K562 (cell line): ENCODE results near the gene TULP1. TPM values are rescaled to one million over a fixed set of nuclear protein-coding genes. Genes with fewer than 3 reads are reported as not detected.

Experiments used
- ATAC-seq: fragments of 200-7000 bp; cut with Tn5 transposase; 3 replicates; pipeline ENCODE4 v1.9.1; 2020; ENCODE audit warnings: moderate library complexity
- BruUV-seq: library from RNA; stranded (reverse); fragments of 400-500 nt; replicated peaks from 2 replicates; lab custom pipeline; 2021; lab: Mats Ljungman, UMichigan
- CTCF ChIA-PET: fragments of 300-600 bp; formaldehyde crosslinking; extraction: SDS; loops from one replicate; lab custom pipeline; 2021; ENCODE audit warnings: low intra/inter-chr PET ratio; lab: Yijun Ruan, JAX
- POLR2A ChIA-PET: fragments of 300-600, 350-650 bp; sonication (Branson Sonifier 250); formaldehyde crosslinking; extraction: SDS; loops from one replicate; lab custom pipeline; 2021; ENCODE audit warnings: antibody characterized with exemption, inconsistent platforms; lab: Yijun Ruan, JAX
- DNase-seq, 4 experiments: peaks; one replicate each; pipeline versions ENCODE4 v3.0.0 to v3.0.0-alpha.2; 2011 to 2018; ENCODE audit warnings: low spot score in 3 of 4, mixed read lengths in 3 of 4; ENCODE audit errors: extremely low read depth in 1 of 4
- FAIRE-seq: peaks from 2 replicates; lab custom pipeline; 2011; peaks lifted over from hg19 to GRCh38; lab: Jason Lieb, UNC
- H2AFZ ChIP-seq: 2 replicates; pipeline ENCODE4 v1.6.0; 2011; ENCODE audit warnings: low read depth, low read length, control low read depth, inconsistent platforms
- H3K27ac ChIP-seq: fragments of 200-600 bp; 3 replicates; pipeline ENCODE4 v1.8.0; 2011; ENCODE audit warnings: low read depth, mild to moderate bottlenecking, control low read depth, inconsistent platforms, low read length, moderate library complexity, mixed read lengths; ENCODE audit errors: extremely low read depth
- H3K27me3 ChIP-seq, 2 experiments: fragments of 300-600 bp in 1 of 2; 2 replicates in 1 of 2; 3 replicates in 1 of 2; pipeline versions ENCODE4 v1.6.0 to v1.8.0; 2011; ENCODE audit warnings: inconsistent platforms in 2 of 2, low read length in 2 of 2, mild to moderate bottlenecking in 1 of 2, mixed read lengths in 1 of 2, moderate library complexity in 1 of 2; ENCODE audit not compliant: control insufficient read depth in 2 of 2, insufficient read depth in 2 of 2
- H3K36me3 ChIP-seq: fragments of 300-600 bp; 3 replicates; pipeline ENCODE4 v1.8.0; 2011; ENCODE audit warnings: mild to moderate bottlenecking, low read length, inconsistent platforms; ENCODE audit not compliant: control insufficient read depth, insufficient read depth
- H3K4me1 ChIP-seq, 2 experiments: fragments of 200-600 bp in 1 of 2; replicated peaks in 1 of 2; 2 replicates in 1 of 2; 3 replicates in 1 of 2; pipeline versions ENCODE4 v1.5.1 to v1.8.0; 2011; ENCODE audit warnings: inconsistent platforms in 2 of 2, low read length in 2 of 2, mild to moderate bottlenecking in 1 of 2, mixed read lengths in 1 of 2, moderate library complexity in 1 of 2; ENCODE audit not compliant: control insufficient read depth in 2 of 2, insufficient read depth in 2 of 2
- H3K4me2 ChIP-seq: 2 replicates; pipeline ENCODE4 v1.6.1; 2011; ENCODE audit warnings: low read length, control low read depth, inconsistent platforms, mixed read lengths; ENCODE audit not compliant: insufficient read depth
- H3K4me3 ChIP-seq: fragments of 200-600 bp; sonication (generic), shearing (Covaris generic); 2 replicates; pipeline ENCODE4 v1.5.1; 2016; ENCODE audit warnings: control low read depth, inconsistent platforms
- H3K79me2 ChIP-seq: fragments of 200-600 bp; 3 replicates; pipeline ENCODE4 v1.8.0; 2011; ENCODE audit warnings: low read length, inconsistent platforms; ENCODE audit not compliant: control insufficient read depth, insufficient read depth
- H3K9ac ChIP-seq, 2 experiments: 2 replicates each; pipeline versions ENCODE4 v1.6.0 to v1.6.1; 2011; ENCODE audit warnings: low read depth in 2 of 2, low read length in 2 of 2, control low read depth in 1 of 2, inconsistent platforms in 1 of 2, mild to moderate bottlenecking in 1 of 2, mixed read lengths in 1 of 2; ENCODE audit not compliant: insufficient read depth in 1 of 2
- H3K9me1 ChIP-seq: one replicate; pipeline ENCODE4 v1.6.0; 2011; ENCODE audit warnings: inconsistent platforms, mild to moderate bottlenecking, low read length, moderate library complexity; ENCODE audit not compliant: control insufficient read depth, insufficient read depth
- H3K9me3 ChIP-seq: replicated peaks from 2 replicates; pipeline ENCODE4 v1.5.1; 2011; ENCODE audit warnings: low read depth, low read length, inconsistent platforms; ENCODE audit not compliant: control insufficient read depth, insufficient read depth
- H4K20me1 ChIP-seq: replicated peaks from 2 replicates; pipeline ENCODE4 v1.6.1; 2011; ENCODE audit warnings: low read length, inconsistent platforms, mixed read lengths; ENCODE audit not compliant: control insufficient read depth, insufficient read depth
- CHD4 ChIP-seq: fragments of 200-600 bp; sonication (generic); IDR thresholded peaks from 3 replicates; pipeline ENCODE4 v1.6.1; 2012; ENCODE audit warnings: low read depth, mild to moderate bottlenecking, mixed read lengths, low read length, inconsistent platforms; ENCODE audit not compliant: insufficient read depth, insufficient replicate concordance, poor library complexity, severe bottlenecking
- ESRRA ChIP-seq: fragments of 450-650 bp; IDR thresholded peaks from 2 replicates; pipeline ENCODE4 v1.6.1; 2014; ENCODE audit warnings: low read depth, mild to moderate bottlenecking, moderate library complexity, borderline replicate concordance
- MTA3 ChIP-seq: fragments of 450-650 bp; formaldehyde crosslinking; IDR thresholded peaks from 2 replicates; pipeline ENCODE4 v1.6.1; 2017; ENCODE audit warnings: mild to moderate bottlenecking, borderline replicate concordance
- RBM22 ChIP-seq: fragments of 200-400 bp; formaldehyde crosslinking; IDR thresholded peaks from 2 replicates; pipeline ENCODE4 v1.6.1; 2018; ENCODE audit warnings: low read length, low read depth; ENCODE audit not compliant: poor library complexity, severe bottlenecking
- RFX7 ChIP-seq: fragments of 250-450 bp; sonication (Bioruptor Pico); IDR thresholded peaks from 2 replicates; pipeline ENCODE4 v1.5.1; 2021; ENCODE audit warnings: mild to moderate bottlenecking
- SRF ChIP-seq, 2 experiments: fragments of 250-450, 450-650 bp in 1 of 2; sonication (Bioruptor Pico) in 1 of 2; sonication (generic) in 1 of 2; formaldehyde crosslinking; IDR thresholded peaks; 2 replicates each; pipeline versions ENCODE4 v1.5.0 to v1.5.1; 2020 to 2022; ENCODE audit warnings: mild to moderate bottlenecking in 1 of 2, missing genetic modification reagents in 1 of 2
- TAF1 ChIP-seq: IDR thresholded peaks from 2 replicates; pipeline ENCODE4 v1.6.1; 2011; ENCODE audit warnings: mild to moderate bottlenecking, low read length, moderate library complexity; ENCODE audit not compliant: insufficient read depth, control insufficient read depth, severe bottlenecking; ENCODE audit errors: extremely low read depth
- WGBS: fragments of 100-300 bp; shearing (Covaris generic); methylation state at CpG from one replicate; pipeline ENCODE4 v1.1.6; 2016; ENCODE audit warnings: low coverage, mixed read lengths; ENCODE audit not compliant: insufficient coverage; ENCODE audit errors: missing lambda C conversion rate; 5-methylcytosine and 5-hydroxymethylcytosine counted together
- in situ Hi-C: fragments of 300-500 bp; cut with MboI; formaldehyde crosslinking; loops from 4 replicates; pipeline ENCODE4 v1.15.0; 2018; ENCODE audit warnings: inconsistent platforms, mixed read lengths
- intact Hi-C: fragments of 100-400 bp; cut with micrococcal nuclease; formaldehyde crosslinking; loops from 2 replicates; pipeline ENCODE4 v1.14.2; 2022
- polyA plus RNA-seq, 8 experiments: library from polyadenylated mRNA; depleted of rRNA in 4 of 8; stranded (reverse) in 5 of 8; unstranded in 3 of 8; fragments of >200 nt; fragmentation: Nextera tagmentation in 2 of 8; fragmentation: Illumina TruSeq in 1 of 8; extraction: Ambion mirVana in 2 of 8; extraction: Trizol in 1 of 8; gene quantifications; 2 replicates each; pipeline versions ENCODE4 v1.2.1 to v1.2.3, GENCODE V29; 2011 to 2014; ENCODE audit warnings: inconsistent platforms in 1 of 8, missing spikeins in 1 of 8
- total RNA-seq, 7 experiments: library from RNA; depleted of rRNA in 6 of 7; stranded (reverse); fragments of >200 nt in 6 of 7; fragmentation: Illumina TruSeq in 2 of 7; extraction: Trizol in 2 of 7; gene quantifications; 2 replicates each; pipeline versions ENCODE4 v1.2.1 to v1.2.3, GENCODE V29; 2011 to 2021; ENCODE audit warnings: low replicate concordance in 1 of 7
- TF ChIP-seq, protein P1 (sequence below): fragments of 250-450 bp; sonication (Bioruptor Pico); IDR thresholded peaks from 2 replicates; pipeline ENCODE4 v1.5.1; 2021; ENCODE audit warnings: mild to moderate bottlenecking
- TF ChIP-seq, protein P2 (sequence below): fragments of 200-800 bp; sonication (Bioruptor generic); IDR thresholded peaks from 2 replicates; pipeline ENCODE4 v1.6.1; 2017; ENCODE audit warnings: missing genetic modification characterization, missing compliant biosample characterization
- TF ChIP-seq, protein P3 (sequence below): fragments of 250-450 bp; sonication (Bioruptor Pico); IDR thresholded peaks from 2 replicates; pipeline ENCODE4 v1.4.0; 2020; ENCODE audit warnings: mild to moderate bottlenecking, moderate library complexity
- TF ChIP-seq, protein P4 (sequence below): sonication (generic); formaldehyde crosslinking; IDR thresholded peaks from 2 replicates; pipeline ENCODE4 v1.8.0; 2022; ENCODE audit warnings: missing genetic modification reagents, mild to moderate bottlenecking, moderate library complexity, borderline replicate concordance

The TULP1 gene
- total and polyA plus RNA-seq, 9 of the 15 experiments (the other 6 are each of a cell fraction or from before 2014, with no cell fraction given) = 0.06 to 0.17 (median 0.09) TPM; not detected in 6

DNA sequence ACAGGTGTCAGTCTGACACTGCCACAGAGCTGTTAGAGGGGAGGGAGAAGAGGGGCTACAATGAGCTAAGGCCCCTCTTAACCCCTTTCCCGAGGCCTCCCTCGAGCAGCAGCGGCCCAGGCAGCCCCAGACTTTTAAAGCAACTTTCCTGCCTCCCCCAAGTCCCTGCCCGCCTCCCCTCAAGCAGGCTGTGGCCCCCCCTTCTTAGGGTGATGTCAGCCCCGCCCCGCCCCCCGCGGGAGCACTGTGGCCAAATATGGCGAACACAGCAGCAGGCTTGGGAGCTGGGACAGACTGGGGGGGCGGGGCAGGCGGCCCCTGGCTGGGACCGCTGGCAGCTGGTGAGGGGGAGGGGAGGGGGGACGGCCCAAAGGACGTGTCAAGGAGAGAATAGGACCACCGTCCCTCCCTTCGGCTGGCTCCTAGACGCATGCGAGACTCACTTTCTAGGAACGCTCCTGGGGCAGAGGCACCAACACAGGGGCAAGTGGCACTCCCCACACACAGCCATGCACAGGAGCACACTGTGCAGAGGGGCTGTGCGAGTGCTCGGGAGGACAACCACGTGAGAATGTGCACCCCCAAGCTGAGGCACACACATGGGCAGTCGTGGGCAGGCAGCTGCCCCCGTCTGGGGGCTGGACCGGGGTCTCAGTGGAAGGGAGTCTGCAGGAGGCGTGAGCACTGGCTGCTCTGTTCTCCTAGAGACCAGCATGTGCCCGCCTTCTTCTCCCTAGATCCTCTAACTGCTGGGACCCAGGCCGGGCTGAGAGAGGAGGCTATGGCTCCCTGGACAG, 22.5 kb downstream of the TULP1 start:
- ChIA-PET POLR2A (interaction anchor here (0.5 to 5.6 kb wide), 6 partner anchors 11 to 275 kb away, joined by 3 to 52 read pairs (median 4); no protein-coding TSS in a partner anchor), CTCF (no interaction called here)
- in situ Hi-C loops (no loop called here), intact Hi-C loops (no loop called here)
- no peak for FAIRE-seq
- 29% methylated on average over 21 of the region's 28 CpGs for WGBS
- peaks cover 53 to 71% of the 10 kb centered on the region in 2 experiments for H3K4me1 ChIP-seq
- H3K4me2 ChIP-seq = peak overlapping the region; percentile 62
- H3K4me3 ChIP-seq = no peak overlapping the region
- H3K9me3 ChIP-seq = no peaks in the 10 kb centered on the region
- peaks cover 3% of the 10 kb centered on the region for H3K9me1 ChIP-seq
- H3K79me2 ChIP-seq = peaks cover 19% of the 10 kb centered on the region; the same call in 2 of the 3 replicates
- peak overlapping the region; percentile 27; the same call in 1 of the 2 replicates for H2AFZ ChIP-seq
- no peaks in the 10 kb centered on the region for H3K27me3 ChIP-seq
- H3K27ac ChIP-seq = peak overlapping the region; percentile 67
- H4K20me1 ChIP-seq = peaks cover 26% of the 10 kb centered on the region; the same call in 1 of the 2 replicates
- ATAC-seq = peak; percentile 86
- DNase-seq = peak; percentile 83 to 90 (median 87)
- peak overlapping the region; percentile 36 to 84; a peak in 3 of 4 replicates for H3K9ac ChIP-seq
- no TSS peak for BruUV-seq
- H3K36me3 ChIP-seq = no peaks in the 10 kb centered on the region
- 0 out of 2 replicates have a peak, but pooled peaks have one; percentile 18 for TF ChIP-seq ESRRA
- no peak for TF ChIP-seq RFX7 (CRISPR knock-in tag)
- peak; percentile 16 for TF ChIP-seq TAF1
- TF ChIP-seq, protein P1, sequence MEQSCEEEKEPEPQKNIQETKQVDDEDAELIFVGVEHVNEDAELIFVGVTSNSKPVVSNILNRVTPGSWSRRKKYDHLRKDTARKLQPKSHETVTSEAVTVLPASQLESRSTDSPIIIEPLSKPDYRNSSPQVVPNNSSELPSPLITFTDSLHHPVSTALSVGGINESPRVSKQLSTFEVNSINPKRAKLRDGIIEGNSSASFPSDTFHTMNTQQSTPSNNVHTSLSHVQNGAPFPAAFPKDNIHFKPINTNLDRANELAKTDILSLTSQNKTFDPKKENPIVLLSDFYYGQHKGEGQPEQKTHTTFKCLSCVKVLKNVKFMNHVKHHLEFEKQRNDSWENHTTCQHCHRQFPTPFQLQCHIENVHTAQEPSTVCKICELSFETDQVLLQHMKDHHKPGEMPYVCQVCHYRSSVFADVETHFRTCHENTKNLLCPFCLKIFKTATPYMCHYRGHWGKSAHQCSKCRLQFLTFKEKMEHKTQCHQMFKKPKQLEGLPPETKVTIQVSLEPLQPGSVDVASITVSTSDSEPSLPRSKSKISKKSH (CRISPR knock-in tag) = no peak
- TF ChIP-seq, protein P2, sequence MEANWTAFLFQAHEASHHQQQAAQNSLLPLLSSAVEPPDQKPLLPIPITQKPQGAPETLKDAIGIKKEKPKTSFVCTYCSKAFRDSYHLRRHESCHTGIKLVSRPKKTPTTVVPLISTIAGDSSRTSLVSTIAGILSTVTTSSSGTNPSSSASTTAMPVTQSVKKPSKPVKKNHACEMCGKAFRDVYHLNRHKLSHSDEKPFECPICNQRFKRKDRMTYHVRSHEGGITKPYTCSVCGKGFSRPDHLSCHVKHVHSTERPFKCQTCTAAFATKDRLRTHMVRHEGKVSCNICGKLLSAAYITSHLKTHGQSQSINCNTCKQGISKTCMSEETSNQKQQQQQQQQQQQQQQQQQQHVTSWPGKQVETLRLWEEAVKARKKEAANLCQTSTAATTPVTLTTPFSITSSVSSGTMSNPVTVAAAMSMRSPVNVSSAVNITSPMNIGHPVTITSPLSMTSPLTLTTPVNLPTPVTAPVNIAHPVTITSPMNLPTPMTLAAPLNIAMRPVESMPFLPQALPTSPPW = peak; percentile 100
- TF ChIP-seq, protein P3, sequence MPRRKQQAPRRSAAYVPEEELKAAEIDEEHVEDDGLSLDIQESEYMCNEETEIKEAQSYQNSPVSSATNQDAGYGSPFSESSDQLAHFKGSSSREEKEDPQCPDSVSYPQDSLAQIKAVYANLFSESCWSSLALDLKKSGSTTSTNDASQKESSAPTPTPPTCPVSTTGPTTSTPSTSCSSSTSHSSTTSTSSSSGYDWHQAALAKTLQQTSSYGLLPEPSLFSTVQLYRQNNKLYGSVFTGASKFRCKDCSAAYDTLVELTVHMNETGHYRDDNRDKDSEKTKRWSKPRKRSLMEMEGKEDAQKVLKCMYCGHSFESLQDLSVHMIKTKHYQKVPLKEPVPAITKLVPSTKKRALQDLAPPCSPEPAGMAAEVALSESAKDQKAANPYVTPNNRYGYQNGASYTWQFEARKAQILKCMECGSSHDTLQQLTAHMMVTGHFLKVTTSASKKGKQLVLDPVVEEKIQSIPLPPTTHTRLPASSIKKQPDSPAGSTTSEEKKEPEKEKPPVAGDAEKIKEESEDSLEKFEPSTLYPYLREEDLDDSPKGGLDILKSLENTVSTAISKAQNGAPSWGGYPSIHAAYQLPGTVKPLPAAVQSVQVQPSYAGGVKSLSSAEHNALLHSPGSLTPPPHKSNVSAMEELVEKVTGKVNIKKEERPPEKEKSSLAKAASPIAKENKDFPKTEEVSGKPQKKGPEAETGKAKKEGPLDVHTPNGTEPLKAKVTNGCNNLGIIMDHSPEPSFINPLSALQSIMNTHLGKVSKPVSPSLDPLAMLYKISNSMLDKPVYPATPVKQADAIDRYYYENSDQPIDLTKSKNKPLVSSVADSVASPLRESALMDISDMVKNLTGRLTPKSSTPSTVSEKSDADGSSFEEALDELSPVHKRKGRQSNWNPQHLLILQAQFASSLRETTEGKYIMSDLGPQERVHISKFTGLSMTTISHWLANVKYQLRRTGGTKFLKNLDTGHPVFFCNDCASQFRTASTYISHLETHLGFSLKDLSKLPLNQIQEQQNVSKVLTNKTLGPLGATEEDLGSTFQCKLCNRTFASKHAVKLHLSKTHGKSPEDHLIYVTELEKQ (CRISPR knock-in tag) = no peak
- TF ChIP-seq, protein P4, sequence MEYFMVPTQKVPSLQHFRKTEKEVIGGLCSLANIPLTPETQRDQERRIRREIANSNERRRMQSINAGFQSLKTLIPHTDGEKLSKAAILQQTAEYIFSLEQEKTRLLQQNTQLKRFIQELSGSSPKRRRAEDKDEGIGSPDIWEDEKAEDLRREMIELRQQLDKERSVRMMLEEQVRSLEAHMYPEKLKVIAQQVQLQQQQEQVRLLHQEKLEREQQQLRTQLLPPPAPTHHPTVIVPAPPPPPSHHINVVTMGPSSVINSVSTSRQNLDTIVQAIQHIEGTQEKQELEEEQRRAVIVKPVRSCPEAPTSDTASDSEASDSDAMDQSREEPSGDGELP (CRISPR knock-in tag) = peak; percentile 91
- TF ChIP-seq RBM22 = no peak
- peak; percentile 78 to 98; a peak in 3 of 4 replicates for TF ChIP-seq SRF (CRISPR knock-in tag; IDR thresholded peaks at IDR 0.05)
- TF ChIP-seq CHD4 = no peak
- no peak for TF ChIP-seq MTA3
